Measurements from ENCODE around the gene SFMBT1.

The SFMBT1 gene, protein sequence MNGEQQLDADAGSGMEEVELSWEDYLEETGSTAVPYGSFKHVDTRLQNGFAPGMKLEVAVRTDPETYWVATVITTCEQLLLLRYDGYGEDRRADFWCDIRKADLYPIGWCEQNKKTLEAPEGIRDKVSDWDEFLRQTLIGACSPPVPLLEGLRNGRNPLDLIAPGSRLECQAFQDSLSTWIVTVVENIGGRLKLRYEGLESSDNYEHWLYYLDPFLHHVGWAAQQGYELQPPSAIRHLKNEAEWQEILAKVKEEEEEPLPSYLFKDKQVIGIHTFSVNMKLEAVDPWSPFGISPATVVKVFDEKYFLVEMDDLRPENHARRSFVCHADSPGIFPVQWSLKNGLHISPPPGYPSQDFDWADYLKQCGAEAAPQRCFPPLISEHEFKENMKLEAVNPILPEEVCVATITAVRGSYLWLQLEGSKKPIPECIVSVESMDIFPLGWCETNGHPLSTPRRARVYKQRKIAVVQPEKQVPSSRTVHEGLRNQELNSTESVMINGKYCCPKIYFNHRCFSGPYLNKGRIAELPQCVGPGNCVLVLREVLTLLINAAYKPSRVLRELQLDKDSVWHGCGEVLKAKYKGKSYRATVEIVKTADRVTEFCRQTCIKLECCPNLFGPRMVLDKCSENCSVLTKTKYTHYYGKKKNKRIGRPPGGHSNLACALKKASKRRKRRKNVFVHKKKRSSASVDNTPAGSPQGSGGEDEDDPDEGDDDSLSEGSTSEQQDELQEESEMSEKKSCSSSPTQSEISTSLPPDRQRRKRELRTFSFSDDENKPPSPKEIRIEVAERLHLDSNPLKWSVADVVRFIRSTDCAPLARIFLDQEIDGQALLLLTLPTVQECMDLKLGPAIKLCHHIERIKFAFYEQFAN

DNA sequence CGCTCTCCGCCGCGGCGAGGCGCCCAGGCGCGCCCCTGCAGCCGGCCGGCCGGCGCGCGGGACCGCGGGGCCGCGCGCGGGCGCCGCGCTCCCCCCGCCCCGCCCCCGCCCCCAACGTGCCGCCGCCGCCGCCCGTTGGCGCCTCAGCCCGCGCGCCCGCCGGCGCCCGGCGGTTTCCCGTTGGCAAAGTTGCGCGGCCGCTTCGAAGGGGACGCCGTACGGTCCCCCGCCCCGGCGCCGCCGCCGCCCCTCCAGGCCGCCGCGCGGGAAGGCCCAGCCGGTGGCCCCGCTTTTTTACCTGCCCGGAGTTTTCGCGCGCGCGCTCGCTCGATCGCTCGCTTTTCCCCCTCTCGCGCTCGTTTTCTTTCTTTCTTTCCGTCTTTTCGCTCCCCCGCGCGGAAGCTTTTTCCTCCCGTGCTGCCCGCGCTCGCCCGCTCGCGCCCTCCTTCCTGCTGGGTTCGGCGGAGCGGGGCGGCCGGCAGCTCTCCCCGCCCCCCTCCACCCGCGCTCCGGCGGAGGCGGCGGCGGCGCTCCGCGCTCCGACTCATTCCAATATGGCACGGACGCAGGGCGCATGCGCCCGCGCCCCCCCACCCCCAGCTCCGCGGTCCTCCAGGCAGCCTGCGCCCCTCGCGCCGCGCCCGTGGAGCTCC is at the start of gene SFMBT1:
Gene SFMBT1, minus strand, starts transcription at position 556 of the 653 bp plus-strand sequence. CDS start 76,945 bp downstream, outside the sequence.
- peak; percentile 79 for DNase-seq (ENCODE audit: low spot score)

DNA sequence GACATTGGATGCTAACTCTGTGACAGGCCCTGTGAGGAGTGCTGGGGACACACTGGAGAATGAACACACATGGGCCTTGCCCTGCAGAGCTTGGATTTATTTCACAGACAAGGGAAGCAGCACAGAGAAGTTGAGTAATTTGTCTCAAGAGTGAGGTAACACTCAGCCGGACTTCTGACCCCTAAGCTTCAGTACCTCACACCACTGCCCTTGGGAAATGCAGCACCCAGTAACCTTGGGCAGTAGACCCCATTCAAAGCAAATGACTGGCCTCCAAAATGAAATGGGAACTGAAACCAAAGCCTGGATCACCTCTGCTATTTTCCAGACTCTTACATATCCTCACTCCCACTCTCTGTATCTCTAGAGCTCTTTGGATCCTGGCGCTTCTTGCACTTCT is 47.1 kb upstream of the SFMBT1 start:
- no peak for DNase-seq (ENCODE audit: low spot score)

DNA sequence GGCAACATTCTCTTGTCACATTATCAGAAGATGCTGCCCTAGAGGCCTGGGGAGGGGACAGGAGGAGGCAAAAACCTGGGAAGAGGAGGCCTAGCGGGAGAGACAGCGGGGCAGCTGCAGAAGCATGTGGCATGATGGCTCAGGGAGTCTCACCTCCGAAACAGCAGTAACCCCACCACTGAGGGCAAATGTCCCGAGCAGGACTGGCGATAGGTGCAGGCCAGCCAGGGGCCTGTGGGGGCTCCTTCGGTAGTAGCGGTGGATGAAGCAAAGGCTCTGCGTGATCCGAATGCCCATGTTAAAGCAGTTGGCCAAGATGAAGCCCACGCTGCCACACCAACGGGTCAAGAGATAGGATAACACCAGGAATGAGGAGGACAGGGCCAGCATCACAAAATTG is 46.3 kb upstream of the SFMBT1 start:
- no peak for DNase-seq (ENCODE audit: low spot score)

DNA sequence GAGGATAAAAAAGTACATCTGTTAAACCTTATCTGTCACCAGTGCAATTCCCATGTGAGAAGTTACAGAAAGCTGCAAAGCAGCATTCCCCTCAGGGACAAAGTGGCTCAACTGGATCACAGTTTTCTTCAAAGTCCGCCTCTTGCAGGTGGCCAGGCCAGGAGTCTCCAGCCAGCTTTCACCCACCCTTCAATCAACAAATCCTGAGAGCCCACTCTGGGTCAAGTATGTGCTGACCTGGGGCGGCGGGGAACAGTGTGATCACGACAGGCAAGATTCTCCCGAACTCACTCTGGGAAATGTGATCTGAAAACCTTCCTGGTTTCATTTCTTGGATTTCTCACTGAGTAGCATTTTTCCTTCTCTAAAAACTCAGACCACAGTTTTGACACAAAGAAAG is 45.1 kb upstream of the SFMBT1 start:
- DNase-seq (ENCODE audit: low spot score) = no peak

DNA sequence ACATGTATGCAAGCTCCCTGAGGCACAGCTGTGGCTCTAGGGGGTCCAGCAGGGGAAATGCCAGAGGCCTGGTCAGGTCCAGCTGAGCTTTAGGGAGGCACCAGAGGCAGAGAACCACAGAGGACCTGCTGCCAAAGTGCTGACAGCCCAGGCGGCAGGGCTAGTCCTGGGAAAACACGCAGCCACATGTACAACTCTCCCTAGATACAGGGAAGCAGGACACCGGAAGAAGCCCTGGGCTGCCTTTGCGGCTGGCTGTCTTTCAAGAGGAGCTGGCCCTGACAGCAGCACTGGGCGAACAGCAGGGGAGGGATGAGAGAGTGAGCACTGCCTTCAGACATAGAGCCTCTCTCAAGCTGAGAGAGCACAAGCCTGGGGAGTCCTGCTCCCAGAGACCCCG is 43.6 kb upstream of the SFMBT1 start:
- DNase-seq (ENCODE audit: low spot score) = no peak

DNA sequence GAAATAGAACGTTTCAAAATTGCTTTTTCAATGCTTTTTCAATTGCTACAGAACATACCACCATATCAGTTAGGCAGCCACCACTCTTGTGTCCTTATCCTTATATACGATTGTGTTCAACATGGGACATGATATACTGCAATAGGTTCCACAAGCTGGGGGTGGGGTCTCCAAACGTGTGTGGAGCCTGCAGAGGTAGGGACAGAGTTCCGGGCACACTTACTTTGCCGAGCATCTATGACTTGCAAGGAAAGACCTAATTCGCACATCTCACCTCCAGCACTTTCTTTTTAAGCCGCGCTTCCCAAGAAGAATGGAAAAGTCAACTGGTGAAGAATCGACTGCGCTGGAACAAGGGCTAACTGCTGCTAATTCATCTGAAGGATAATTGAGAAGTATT is 39.6 kb upstream of the SFMBT1 start:
- DNase-seq (ENCODE audit: low spot score) = no peak

DNA sequence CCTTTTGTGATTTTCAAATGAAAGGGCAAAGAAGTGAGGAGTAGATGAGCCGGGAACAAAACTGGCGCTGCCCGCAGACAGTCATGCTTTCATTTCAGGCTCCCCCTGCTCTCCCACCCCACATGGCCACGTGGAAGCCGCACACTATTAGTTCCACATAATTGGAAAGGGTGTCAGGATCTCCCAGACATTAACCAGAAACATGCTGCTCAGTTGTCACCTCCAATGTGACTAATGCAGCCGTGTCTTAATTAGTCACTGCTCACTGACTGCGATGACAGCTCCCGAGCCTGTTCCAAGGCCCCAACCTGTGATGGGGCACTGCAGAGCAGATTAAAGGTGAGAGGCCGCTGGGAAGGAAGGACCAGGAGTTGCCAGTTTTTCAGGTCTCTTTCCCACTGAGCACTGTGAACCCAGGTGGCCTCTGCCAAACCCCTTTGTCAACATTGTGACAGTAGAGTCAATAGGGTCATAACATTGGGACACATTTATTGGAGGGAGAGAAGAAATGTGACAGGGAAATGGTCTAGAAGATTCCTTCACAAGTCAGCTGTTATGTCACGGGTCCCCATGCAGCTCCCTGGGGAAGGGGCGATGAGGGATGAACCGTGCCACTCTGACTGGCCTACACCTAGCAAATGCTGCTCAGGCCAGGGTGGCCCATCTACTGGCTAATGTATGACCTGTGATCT is 38.6 kb upstream of the SFMBT1 start:
- no peak for DNase-seq (ENCODE audit: low spot score)

DNA sequence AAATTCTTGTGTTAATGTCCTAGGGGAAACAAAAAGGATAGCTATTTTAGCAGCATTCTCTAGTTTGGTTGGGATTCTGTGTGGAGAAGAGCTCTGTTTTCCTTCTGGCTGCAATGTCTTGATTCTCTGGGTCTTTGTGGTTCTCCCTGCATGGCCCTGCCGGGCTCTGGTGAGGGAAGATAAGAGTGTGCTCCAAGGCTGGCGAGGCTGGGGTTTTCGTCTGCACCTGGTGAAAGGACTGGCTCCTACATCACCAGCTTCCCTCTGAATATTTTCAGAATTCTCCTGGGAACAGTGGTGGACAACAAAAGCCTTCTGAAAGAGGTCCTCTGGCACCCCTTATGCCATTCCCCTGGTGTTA is 38.1 kb upstream of the SFMBT1 start:
- no peak for DNase-seq (ENCODE audit: low spot score)

DNA sequence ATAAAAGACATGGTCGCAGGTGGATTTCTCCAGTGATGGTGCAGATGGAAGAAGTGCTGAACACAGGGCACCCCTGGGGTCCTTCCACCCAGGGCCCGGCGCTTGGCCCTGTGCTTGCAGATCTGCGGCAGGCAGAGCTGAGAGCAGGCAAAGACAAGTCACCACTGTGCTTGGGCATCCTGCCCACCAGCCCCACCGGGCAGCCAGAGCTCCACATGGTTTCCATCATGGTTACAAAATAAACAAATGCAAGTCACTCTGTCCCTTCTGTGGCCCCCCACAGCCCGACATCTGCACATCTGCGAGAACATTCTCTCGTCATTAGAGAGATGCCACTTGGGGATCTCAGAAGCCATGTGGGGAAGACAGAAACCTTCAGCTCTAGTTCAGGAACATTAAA is 37.6 kb upstream of the SFMBT1 start:
- DNase-seq (ENCODE audit: low spot score) = no peak

DNA sequence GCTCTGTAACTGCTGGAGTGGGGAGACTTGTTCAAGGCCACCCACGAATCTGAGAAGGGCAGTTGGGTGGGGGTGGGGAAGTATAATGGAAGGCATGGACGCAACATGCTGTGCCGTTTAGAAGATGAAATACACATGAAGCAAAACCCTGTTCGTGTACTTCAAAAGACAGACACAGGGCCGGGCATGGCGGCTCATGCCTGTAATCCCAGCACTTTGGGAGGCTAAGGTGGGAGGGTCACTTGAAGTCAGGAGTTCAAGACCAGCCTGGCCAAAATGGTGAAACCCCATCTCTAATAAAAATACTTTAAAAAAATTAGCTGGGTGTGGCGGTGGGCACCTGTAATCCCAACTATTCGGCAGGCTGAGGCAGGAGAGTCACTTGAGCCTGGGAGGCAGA is 36.9 kb upstream of the SFMBT1 start:
- no peak for DNase-seq (ENCODE audit: low spot score)

DNA sequence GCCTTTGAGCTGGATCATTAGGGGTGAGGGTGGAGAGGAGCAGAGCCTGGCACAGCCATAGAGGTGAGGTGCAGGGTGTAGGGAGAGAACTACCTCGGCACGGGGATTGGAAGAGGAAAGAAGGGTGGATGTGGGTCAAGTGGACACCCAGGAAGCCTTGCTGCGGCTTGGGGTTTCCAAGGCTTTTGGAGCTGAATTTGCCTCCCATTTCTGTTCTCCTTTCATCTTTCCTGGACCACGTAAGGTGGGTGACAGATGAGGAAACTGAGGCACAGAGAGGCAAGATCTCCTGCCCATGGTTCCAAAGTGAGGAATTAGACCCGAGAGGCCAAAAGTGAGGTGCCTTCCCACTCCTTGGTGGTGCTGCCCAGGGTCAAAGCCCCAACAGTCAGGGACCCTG is 35.4 kb upstream of the SFMBT1 start:
- no peak for DNase-seq (ENCODE audit: low spot score)

DNA sequence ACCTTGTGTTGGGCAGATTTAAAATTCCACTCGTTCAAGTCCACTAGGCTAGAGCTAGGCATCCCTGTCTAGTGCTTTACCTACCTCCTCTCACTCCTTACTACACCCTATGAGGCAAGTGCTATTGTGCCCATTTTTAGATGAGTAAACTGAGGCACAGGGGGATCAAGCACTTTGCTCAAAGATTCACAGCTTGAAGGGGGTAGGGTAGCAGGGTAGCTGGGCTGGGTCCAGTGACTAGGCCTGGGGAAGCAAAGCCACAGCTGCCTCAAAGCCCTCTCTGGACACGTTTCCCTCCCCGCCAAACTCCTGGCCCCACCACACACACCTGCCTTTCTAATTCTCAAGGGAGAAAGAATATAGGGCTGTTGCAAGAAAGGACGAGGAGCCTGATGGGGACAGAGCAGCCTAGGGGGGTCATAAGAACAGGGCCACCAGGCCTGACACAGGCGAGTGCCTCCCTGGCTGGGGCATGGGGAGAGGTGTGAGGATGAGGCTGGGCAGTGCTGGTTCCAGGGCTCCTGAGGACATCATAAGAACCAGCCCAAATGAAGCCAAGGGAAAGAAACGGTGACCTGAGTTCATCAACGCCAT is 34.8 kb upstream of the SFMBT1 start:
- DNase-seq (ENCODE audit: low spot score) = no peak

DNA sequence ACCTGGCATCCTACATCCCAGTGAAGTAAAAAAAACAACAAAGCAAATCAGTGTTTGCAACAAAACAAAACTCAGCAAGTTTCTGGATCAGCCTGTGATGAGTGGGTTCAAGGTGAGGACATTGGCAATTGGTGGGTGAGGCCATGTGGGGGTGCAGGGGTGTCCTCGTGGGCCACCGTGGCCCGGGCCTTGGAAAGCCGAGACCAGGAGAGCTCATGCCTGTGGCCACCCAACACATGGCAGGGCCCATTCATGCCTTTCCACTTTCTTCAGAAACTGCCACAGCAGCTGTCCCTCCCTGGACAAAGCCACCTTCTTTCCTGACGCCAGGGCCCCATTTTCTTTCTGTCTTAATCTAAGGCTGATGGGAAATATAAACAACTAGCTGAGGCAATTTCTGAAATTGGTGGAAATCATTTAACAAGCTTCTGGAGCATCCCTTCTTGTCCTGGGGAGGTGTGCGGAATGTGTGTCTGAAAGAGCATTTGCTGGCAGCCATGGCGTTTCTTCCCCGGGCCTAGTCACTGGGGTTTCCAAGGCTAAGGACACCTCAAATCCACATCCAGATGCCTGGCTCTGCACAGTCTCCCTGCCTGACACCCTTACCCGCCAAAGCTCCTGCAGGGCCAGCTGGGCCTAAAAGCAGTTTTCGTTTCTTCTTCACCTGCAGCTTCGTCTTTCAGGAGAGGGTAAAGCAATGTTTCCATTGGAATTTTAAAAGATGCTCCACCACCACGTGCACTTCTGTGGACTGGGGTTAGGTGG is 34.1 kb upstream of the SFMBT1 start:
- no peak for DNase-seq (ENCODE audit: low spot score)

DNA sequence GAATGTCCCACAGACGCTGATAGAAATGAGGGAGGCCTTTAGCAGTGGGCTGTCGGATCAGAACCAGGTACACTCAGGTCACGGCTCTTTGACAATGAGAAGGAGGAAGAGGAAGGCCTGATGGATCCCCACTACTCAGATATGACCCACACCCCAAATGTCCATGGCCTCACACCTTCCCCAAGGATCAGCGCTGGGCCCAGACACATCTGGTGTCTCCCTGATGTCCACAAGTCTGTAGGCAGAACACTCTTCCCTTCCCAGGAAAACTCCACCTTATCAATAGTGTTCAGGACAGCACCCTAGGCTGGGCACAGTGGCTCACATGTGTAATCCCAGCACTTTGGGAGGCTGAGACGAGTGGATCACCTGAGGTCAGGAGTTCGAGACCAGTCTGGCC is 33.3 kb upstream of the SFMBT1 start:
- no peak for DNase-seq (ENCODE audit: low spot score)

DNA sequence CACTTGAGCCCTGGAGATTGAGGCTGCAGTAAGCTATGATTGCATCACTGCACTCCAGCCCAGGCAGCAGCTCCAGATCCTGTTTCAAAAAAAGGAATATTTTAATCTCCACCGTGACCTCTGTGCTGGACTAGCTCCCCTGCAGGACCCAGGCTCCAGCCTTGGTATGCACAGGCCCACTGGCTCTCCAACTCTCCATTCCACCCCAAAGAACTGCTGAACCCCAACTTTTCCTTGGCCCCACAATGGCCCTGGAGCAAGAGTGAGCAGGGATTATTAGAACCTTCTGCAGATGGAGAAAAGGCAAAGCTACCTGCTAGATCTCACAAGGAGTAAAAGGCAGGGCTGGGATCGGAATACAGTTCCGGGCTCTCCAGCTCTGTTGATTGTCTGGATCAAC is 32.8 kb upstream of the SFMBT1 start:
- DNase-seq (ENCODE audit: low spot score) = no peak

DNA sequence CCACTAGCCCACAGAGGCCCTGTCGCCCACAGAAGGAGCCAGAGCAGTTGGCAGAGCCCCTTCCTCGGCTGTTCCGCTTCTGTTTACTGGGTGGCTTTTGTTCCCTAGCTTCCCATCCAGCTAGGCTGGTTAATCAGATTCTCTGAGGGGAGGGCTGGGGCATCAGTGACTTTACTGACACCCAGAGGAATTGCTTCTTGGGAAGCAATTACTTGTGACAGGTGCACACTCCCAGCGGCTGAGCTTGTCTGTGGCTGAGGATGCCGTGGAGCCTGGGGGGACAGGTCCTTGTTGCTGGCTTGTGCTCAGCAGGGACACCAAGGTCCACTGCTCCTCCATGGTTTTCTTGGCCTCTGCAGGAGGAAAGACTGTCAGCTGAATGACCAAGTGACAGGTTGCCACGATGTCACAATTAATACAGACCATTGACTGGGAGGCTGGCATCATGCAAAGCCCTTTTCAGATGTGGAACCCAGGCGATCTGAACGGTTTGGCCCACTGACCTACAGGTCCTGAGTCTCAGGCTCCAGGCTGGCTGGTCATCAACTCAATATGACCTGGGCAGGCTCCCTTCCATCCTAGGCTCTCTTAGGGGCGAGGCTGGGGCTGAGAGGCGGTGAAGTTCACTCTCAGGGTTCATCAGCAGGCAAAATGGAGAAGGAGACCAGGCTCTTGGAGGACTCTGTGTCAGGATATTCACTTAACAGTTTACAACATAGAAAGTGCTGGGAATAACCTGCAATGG is 31.8 kb upstream of the SFMBT1 start:
- DNase-seq (ENCODE audit: low spot score) = no peak

DNA sequence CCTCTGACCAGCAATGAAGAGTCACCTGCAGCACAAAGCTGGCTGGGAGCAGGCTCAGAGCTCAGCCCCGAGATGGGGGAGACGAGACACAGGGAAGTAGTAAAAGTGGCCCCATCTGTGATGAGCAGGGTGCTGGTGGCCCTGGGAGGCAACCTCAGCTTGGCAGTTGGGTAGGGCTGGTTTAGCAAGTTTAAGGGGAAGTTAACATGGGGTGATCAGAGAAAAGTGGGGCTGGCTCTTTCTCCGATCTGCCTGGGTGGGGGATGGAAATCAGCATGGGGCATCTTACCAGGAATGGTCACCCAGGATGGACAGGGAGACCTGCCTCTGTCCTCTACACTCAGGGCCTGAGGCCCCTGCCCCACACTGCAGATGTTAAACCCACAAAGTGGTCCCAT is 29.9 kb upstream of the SFMBT1 start:
- no peak for DNase-seq (ENCODE audit: low spot score)

DNA sequence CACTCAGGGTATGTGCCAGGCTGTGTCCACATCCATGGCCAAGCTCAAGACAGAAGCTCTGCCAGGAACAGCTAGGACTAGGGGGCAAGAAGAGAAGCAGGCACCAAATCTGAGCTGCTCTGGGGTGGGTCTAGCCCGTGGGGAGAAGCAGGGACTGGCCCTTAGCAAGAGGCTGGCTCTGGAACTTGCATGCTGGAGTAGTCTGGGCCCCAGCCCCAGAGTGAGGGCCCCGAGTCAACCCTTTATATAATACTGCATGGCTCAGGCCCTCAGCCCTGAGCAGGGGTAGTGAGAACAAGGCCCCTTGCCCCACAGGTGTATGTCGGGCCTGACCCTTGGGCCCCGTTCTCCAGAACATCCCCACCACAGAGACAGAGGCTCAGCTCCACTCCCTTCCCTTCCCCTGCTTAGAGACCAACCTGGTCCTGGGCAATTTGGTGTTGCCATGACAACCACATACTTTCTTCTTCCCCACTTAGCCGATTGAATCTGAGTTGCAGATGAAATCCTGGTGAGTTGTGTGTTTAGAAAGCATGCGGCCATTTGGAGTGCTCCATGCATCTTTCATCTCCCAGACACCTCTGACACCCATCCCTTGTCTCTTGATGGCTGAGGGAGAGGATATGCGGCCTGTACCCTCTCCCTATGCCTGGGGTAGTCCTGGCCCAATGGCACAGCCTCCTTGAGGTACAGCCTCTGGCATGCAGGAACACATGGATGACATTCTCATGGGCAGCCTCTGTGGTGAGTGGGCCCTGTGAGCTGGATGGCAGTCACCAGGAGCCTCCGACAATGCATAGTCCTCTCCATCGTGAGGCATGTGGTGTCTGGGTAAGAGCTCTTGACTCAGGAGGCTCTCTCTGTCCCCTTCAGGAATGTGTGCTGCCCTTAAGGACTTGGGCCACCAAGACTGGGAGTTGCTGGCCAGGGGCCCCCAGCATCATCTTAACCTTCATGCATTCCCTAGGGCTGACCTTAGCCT is 29.2 kb upstream of the SFMBT1 start:
- DNase-seq (ENCODE audit: low spot score) = no peak

DNA sequence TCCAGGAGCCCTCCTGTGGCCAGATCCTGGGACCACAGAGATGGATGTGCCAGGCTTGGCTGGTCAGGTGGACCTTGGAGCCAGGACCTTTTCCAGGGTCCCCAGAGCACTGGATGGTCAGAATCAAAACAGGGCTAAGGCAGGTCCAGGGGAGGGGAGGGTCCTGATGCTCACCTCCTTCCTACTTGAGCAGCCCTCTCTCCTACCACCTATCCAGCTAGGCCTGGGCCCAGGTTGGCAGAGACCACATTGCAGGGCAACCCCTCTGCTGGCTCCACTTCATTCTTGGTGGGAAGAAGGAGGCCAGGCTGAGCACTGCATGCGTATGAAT is 28.5 kb upstream of the SFMBT1 start:
- DNase-seq (ENCODE audit: low spot score) = no peak
